Thyroid gland (tissue), 4 donors: Measurements from ENCODE around the gene SPEG.

Source experiments
- POLR2A ChIP-seq, 2 donors: fragments of 450-650 bp; IDR thresholded peaks; one replicate each; pipeline ENCODE4 v1.6.1; 2017; ENCODE audit warnings: antibody characterized with exemption in 2 of 2, mild to moderate bottlenecking in 2 of 2, moderate library complexity in 1 of 2
- TF ChIP-seq, protein P1 (sequence below), 6 experiments: fragments of 200-600 bp in 3 of 6; fragments of 450-650 bp in 3 of 6; sonication (generic) in 3 of 6; IDR thresholded peaks; one replicate each; pipeline ENCODE4 v1.5.1; 2016 to 2019; ENCODE audit warnings: antibody characterized with exemption in 6 of 6, mild to moderate bottlenecking in 2 of 6, inconsistent platforms in 1 of 6, moderate library complexity in 1 of 6

DNA sequence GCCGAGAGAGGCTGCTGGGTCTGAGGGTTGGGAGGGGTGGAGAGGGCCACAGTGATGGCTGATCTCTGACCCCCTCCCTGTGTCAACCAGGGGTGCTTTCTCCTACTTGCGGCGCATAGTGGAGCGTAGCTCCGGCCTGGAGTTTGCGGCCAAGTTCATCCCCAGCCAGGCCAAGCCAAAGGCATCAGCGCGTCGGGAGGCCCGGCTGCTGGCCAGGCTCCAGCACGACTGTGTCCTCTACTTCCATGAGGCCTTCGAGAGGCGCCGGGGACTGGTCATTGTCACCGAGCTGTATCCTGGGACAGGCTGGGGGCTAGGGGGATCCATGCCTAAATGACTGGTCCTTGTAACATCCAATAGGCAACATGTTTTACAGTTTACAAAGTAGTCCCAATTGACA, 43.2 kb downstream of the SPEG start:
- no peak for TF ChIP-seq POLR2A (IDR thresholded peaks at IDR 0.05)
- TF ChIP-seq, protein P1, sequence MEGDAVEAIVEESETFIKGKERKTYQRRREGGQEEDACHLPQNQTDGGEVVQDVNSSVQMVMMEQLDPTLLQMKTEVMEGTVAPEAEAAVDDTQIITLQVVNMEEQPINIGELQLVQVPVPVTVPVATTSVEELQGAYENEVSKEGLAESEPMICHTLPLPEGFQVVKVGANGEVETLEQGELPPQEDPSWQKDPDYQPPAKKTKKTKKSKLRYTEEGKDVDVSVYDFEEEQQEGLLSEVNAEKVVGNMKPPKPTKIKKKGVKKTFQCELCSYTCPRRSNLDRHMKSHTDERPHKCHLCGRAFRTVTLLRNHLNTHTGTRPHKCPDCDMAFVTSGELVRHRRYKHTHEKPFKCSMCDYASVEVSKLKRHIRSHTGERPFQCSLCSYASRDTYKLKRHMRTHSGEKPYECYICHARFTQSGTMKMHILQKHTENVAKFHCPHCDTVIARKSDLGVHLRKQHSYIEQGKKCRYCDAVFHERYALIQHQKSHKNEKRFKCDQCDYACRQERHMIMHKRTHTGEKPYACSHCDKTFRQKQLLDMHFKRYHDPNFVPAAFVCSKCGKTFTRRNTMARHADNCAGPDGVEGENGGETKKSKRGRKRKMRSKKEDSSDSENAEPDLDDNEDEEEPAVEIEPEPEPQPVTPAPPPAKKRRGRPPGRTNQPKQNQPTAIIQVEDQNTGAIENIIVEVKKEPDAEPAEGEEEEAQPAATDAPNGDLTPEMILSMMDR (IDR thresholded peaks at IDR 0.05): no peak
